SK-MEL-5 (cell line): ENCODE measurements around the gene SLC15A1. TPM values are rescaled to one million over a fixed set of nuclear protein-coding genes. Genes with fewer than 3 reads are reported as not detected.

ENCODE experiments used
- DNase-seq: peaks from one replicate; pipeline ENCODE4 v3.0.0-alpha.2; 2016; ENCODE audit warnings: low read depth, low spot score
- in situ Hi-C: cut with HindIII; loops from 2 replicates; pipeline ENCODE4 v1.10.0; 2016; ENCODE audit warnings: low sequenced_read_pairs, high pct_unique_total_duplicates, low pct_unique_long_range_greater_than_20kb
- total RNA-seq: library from RNA; depleted of rRNA; stranded (reverse); fragments of >200 nt; shearing (Covaris generic); gene quantifications from 2 replicates; pipeline ENCODE4 v1.2.3, GENCODE V29; 2014

The SLC15A1 gene
- total RNA-seq, 1 experiment from 2014 or later: not detected

DNA sequence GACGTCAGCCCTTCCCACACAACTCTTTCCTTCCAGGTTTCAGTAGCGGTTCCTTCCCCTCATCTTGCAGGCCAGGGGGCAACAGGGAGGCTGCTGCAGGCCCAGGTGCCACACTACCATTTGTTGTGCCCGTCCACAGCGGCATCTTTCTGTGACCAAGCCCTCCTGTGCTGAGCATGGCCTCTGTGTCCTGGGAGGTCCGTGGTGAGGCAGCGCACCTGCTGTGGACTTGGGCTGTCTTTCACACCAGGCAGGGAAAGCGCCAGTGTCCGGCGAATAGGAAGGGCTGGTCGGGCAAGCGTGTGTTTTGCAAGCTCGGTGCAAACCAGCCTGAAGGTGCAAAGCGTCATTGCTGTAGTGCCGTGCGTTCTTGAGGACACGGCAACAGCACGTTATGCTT lies 21.4 kb downstream of the SLC15A1 start:
- DNase-seq: no peak
- in situ Hi-C loops: no loop called here

DNA sequence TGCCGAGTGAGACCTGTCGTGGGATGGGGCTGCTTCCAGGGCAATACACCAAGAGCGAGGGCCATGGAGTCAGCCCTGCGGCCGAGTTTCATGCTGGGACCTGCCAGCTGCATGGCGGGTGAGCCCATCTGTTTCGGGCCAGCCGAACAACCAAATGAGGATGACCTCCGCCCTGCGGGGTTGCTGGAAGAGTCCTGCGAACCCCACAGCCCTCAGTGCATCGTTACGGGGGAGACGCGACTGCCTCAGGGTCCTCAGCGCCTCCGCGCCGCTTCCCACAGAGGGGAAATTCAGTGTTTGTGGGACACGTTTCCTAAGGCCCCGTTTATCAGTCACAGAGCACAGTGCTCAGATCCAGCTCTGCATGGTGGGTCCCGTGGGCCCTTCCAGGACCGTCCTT lies 22.0 kb downstream of the SLC15A1 start:
- in situ Hi-C loops: no loop called here
- DNase-seq: no peak

DNA sequence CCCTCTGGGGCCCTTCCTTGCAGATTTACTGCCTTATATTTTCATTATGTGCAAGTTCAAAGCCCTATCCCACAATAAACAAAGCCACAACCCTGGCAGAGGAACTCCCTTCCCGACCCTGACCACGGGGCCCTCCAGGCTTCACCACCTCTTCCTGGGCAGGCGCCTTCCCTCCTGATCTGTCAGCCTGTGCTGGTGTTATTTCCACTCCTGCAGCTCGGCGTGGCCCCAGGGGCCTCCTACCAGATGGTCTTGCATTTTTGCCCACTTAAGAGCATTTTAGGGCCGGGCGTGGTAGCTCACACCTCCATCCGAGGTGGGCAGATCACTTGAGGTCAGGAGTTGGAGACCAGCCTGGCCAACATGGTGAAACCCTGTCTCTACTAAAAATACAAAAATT lies 22.8 kb downstream of the SLC15A1 start:
- DNase-seq: no peak
- in situ Hi-C loops: no loop called here

- DNase-seq: no peak
- in situ Hi-C loops: no loop called here
Observed at GRCh38 chr13:98722958-98723357, 29.5 kb downstream of the SLC15A1 start.

DNA sequence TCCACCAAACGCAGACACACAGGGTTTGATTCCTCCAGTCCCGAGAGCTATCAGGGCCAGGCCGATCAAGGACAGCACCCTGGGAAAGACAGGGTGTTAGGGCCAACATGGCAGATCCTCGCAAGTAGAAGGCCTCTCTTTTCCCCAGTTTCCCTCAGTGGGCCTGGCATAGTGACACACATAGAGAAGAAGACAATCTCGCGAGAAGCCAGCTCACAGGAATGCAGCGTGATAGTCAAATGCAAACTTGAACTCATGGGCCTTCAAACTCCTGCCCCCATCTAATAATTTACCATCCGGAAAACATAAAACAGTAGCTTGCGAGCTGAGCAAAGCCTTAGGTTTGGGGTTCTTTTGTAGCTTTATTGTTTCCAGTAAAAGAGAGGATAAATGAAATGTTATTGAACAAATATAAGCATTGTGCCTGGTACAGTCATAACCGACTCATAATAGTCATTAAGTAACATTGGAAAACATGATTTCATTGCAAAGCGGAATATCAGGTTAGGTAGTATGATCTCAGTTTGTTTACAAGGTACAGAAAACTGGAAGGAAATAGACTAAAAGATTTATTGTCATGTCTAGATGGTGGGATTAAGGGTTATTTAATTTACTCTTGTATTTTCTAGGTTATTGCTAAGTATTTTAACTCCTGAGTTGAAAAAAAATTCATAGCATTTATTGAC lies 30.5 kb downstream of the SLC15A1 start:
- in situ Hi-C loops: no loop called here
- DNase-seq: no peak

DNA sequence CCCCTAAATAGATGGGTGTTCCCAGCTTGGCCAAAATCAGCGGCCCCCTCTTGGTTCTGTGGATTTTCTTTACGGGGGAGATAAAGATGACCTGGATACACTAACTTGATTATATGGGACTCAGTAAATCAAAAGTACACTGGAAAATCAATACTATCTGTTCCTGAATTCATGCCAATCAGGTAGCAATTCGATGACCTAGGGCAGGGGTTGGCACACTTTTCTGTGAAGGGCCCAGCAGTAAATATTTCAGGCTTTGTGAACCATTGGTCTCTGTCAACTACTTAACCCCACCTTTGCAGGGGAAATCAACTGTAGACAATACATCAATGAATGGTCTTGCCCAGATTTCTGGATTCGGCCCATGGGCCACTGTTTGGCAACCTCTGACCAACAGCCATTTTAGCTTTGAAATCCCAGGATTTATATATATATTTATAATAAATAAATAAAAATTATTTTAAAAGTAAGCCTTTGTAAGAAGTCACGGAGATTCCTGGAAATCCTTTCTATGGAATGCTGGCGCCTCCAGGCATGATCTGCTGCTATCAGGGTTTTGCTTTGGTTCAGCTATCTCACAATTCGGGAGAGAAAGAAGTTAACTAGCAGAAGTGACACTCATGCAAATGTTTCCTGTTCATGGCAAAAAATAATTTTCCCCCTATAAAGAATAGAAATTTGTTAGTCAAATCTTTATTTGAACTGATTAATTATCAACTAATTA lies 32.8 kb downstream of the SLC15A1 start:
- DNase-seq: no peak
- in situ Hi-C loops: no loop called here

DNA sequence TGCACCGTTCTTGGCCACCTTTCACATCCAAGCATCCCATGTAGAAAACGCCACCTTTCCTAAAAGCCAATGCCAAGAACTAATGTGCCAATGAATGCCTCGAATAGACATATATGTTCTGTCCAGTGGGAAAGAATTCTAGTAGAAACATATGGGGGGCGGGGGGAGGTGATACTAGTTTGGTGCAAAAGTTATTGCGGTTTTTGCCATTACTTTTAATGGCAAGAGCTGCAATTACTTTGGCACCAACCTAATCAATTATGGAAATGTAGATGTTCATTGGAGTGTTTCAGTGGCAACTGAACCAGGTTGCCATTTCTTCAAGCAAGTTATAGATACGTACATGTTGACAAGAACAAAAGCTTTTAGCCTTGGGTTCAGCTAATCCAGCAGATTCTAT lies 34.6 kb downstream of the SLC15A1 start:
- in situ Hi-C loops: no loop called here

GRCh38 chr13:98717256-98717655 lies 35.2 kb downstream of the SLC15A1 start:
- in situ Hi-C loops: no loop called here
- DNase-seq: no peak

More for the DNA sequence above, 34.6 kb downstream of the SLC15A1 start:
- no peak for DNase-seq

- DNase-seq: no peak
- in situ Hi-C loops: no loop called here
Observed at GRCh38 chr13:98710521-98710920, 42.0 kb downstream of the SLC15A1 start.

GRCh38 chr13:98707281-98707999 lies 45.0 kb downstream of the SLC15A1 start:
- DNase-seq: no peak
- in situ Hi-C loops: no loop called here

DNA sequence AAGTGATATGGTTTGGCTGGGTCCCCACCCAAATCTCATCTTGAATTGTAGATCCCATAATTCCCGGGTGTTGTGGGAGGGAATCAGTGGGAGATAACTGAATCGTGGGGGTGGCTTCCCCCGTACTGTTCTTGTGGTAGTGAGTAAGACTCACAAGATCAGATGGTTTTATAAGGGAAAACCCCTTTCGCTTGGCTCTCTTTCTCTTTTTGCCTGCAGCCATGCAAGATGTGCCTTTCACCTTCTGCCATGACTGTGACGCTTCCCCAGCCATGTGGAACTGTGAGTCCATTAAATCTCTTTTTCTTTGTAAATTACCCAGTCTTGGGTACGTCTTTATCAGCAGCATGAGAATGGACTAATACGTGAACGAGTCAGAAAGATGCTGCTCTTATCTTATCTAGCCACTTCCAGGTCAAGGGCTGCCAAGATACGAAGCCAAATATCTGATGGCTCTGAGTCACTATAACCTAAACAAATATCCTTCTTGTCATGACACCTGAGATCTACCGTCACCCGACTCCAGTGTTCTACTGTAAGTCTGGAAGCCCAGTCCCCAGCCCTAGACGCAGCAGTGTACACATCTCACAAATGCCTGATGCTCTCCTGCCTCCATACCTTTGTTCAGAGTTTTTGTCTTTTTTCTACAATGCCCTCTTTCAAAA lies 45.9 kb downstream of the SLC15A1 start:
- peak; percentile 22 for DNase-seq
- in situ Hi-C loops: no loop called here

- in situ Hi-C loops: no loop called here
- DNase-seq: no peak
Observed at GRCh38 chr13:98697791-98698190, 54.7 kb downstream of the SLC15A1 start.

DNA sequence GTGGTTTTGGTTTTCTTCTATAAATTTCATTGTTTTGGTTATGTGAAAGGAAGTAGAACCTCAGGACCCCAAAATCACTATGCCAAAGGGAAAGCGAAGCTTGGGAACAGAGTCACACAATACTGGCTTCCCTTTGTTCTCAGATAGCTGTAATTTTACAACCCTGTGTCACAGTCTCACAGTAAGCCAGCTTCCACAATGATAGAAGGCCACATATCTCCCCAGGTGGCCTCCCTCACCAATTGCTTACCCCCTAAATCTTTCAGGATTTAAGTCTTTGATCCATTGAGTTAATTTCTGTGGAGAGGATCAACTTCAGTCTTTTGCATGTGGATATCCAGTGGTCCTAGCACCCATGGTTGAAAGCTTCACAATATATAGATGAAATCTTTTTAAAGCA lies 58.7 kb downstream of the SLC15A1 start:
- in situ Hi-C loops: no loop called here
- DNase-seq: no peak

DNA sequence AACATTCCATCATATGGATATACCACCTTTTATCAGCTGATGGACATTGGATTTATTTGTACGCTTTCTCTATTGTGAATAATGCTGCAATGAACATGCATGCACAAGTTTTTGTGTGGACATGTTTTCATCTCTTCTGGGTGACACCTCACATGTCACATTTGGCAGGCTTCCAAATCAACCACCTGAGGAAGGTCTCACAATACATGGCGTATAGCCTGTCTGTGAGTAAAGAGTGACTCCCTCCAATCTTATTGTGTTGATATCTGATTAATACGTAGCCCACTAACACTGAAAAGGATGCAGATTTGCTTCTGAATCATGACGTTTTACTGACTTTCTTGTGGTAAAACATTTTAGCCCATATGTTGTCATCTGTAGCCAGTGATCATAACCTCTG lies 61.1 kb downstream of the SLC15A1 start:
- DNase-seq: no peak
- in situ Hi-C loops: no loop called here

- in situ Hi-C loops: no loop called here
Observed at GRCh38 chr13:98690348-98691022, 62.0 kb downstream of the SLC15A1 start.

GRCh38 chr13:98689347-98689968 lies 63.0 kb downstream of the SLC15A1 start:
- in situ Hi-C loops: no loop called here
- no peak for DNase-seq

More at GRCh38 chr13:98690348-98691022, 62.0 kb downstream of the SLC15A1 start:
- DNase-seq: no peak

- no peak for DNase-seq
- in situ Hi-C loops: no loop called here
Observed at GRCh38 chr13:98688373-98688772, 64.1 kb downstream of the SLC15A1 start.
